ENCODE measurements around the gene RAMP3.

DNA sequence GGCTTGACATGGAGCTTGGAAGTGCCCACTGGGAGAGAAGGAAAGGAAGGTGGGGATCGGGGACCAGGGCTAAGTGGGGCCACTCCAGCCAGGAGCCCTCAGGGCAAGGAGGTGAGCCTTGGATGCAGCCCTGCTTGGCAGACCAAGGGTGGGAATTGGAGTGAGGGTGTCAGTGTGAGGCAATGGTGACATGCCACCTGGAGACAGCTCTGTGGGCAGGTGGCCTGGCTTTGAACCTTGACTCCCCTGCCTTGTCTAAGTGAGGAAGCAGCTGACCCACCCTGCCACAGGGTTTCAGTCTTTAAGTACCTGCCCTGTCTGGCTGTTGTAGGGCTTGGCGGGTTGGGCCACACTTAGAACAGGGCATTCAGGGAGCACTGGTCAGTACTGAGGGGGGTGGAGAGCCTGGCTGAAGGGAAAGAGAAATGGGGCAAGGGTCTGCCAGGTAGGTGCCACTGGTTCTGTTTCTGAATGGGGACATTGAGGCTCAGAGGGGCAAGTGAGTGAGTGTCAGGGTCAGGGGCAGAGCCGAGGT lies 4.8 kb downstream of the RAMP3 start:
- TF ChIP-seq CTCF (IDR thresholded peaks at IDR 0.05) (no peak), POLR2A (IDR thresholded peaks at IDR 0.05) (no peak)
